Measurements from ENCODE around the gene FAM234B. TPM values are rescaled to one million over a fixed set of nuclear protein-coding genes. Genes with fewer than 3 reads are reported as not detected.

Gene FAM234B
- total and polyA plus RNA-seq, 4 donors = 17.2 to 43.7 (median 36.7) TPM

DNA sequence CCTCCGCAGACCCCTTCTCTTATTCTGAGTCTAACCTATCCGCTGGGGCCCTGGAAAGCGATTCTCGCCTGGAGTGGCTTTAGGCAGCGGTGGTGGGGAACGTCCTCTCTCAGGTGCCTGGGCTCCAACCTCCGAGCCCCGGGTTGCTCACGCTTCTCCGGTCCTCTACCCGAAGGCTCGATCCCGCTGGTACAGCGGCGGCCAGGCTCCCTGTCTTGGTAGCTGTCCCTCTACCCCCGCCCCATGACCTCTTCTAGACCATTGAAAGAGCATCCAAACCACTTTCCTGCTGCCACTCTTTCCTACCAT, 43.6 kb upstream of the FAM234B start:
- DNase-seq (ENCODE audit: low read depth in 4 of 6, low spot score in 6 of 6) = no peak
- 0% methylated on average over 16 of the region's 16 CpGs for WGBS (ENCODE audit: insufficient coverage)
- peak overlapping the region; percentile 79 for H3K4me3 ChIP-seq (ENCODE audit: low read depth, low read length)
- no peaks in the 10 kb centered on the region for H3K9me3 ChIP-seq (ENCODE audit: control insufficient read depth, insufficient read depth, low read length)
- no peaks in the 10 kb centered on the region for H3K27me3 ChIP-seq (ENCODE audit: control insufficient read depth, insufficient read depth, low read length)
- H3K36me3 ChIP-seq (ENCODE audit: control insufficient read depth, insufficient read depth, low read length) = no peaks in the 10 kb centered on the region
- H3K27ac ChIP-seq (ENCODE audit: low read depth, low read length) = peak overlapping the region; percentile 89
- H3K4me1 ChIP-seq (ENCODE audit: control insufficient read depth, insufficient read depth, low read length) = peaks cover 22% of the 10 kb centered on the region

DNA sequence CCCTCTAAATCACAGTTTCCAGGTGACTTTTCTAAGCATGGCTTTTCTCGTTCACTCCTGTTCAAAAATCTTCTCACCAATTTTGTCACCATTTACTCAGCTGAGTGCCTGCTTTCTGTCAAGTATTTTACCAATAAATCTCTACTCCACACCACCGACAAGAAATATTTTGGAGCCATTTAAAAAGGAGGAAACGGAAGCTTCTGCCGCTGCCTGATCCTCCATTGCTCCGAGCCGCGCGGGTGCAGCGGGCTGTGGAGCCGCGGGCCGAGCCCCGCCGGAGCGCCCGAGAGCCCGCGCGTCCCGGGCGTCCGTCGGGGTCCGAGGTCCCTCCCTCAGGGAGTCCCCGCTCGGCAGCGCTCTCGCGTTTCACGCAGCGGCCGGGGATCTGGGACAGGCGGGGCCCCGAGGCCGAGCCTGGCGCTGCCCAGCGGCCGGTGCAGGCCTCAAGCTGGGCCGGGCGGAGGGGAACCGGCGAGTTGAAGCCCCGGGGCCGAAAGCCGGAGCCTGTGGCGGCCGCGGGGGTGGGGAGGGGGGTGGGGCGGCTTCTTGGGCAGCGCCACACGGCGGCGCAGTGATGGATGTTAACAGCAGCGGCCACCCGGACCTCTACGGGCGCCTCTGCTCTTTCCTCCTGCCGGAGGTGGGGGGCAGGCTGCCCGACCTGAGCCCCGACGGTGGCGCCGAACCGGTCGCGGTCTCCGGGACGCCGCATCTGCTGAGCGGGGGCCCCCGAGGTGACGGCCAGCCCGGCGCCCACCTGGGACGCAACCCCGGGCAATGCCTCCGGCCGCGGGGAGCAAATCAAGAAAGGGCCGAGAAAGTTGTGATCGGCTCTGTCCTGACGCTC, 43.0 kb upstream of the FAM234B start:
- H3K36me3 ChIP-seq (ENCODE audit: control insufficient read depth, insufficient read depth, low read length) = no peaks in the 10 kb centered on the region
- peak overlapping the region; percentile 79 for H3K4me3 ChIP-seq (ENCODE audit: low read depth, low read length)
- H3K27ac ChIP-seq (ENCODE audit: low read depth, low read length) = peak overlapping the region; percentile 89
- H3K27me3 ChIP-seq (ENCODE audit: control insufficient read depth, insufficient read depth, low read length) = no peaks in the 10 kb centered on the region
- DNase-seq (ENCODE audit: low read depth in 4 of 6, low spot score in 6 of 6) = peak in 3 of 6 donors; percentile 41 to 73 (median 70)
- WGBS (ENCODE audit: insufficient coverage) = under 1% methylated on average over 78 of the region's 82 CpGs
- no peaks in the 10 kb centered on the region for H3K9me3 ChIP-seq (ENCODE audit: control insufficient read depth, insufficient read depth, low read length)
- peaks cover 22% of the 10 kb centered on the region for H3K4me1 ChIP-seq (ENCODE audit: control insufficient read depth, insufficient read depth, low read length)

DNA sequence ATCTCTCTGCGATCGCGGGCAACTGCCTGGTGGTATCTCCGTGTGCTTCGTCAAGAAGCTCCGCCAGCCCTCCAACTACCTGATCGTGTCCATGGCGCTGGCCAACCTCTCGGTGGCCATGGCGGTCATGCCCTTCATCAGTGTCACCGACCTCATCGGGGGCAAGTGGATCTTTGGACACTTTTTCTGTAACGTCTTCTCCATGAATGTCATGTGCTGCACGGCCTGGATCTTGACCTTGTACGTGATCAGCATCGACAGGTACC, 42.5 kb upstream of the FAM234B start:
- DNase-seq (ENCODE audit: low read depth in 4 of 6, low spot score in 6 of 6) = no peak
- no peaks in the 10 kb centered on the region for H3K36me3 ChIP-seq (ENCODE audit: control insufficient read depth, insufficient read depth, low read length)
- 44% methylated on average over 16 of the region's 16 CpGs for WGBS (ENCODE audit: insufficient coverage)
- H3K9me3 ChIP-seq (ENCODE audit: control insufficient read depth, insufficient read depth, low read length) = no peaks in the 10 kb centered on the region
- H3K4me1 ChIP-seq (ENCODE audit: control insufficient read depth, insufficient read depth, low read length) = peaks cover 22% of the 10 kb centered on the region
- H3K27me3 ChIP-seq (ENCODE audit: control insufficient read depth, insufficient read depth, low read length) = no peaks in the 10 kb centered on the region
- peak overlapping the region; percentile 79 for H3K4me3 ChIP-seq (ENCODE audit: low read depth, low read length)
- H3K27ac ChIP-seq (ENCODE audit: low read depth, low read length) = no peak overlapping the region

DNA sequence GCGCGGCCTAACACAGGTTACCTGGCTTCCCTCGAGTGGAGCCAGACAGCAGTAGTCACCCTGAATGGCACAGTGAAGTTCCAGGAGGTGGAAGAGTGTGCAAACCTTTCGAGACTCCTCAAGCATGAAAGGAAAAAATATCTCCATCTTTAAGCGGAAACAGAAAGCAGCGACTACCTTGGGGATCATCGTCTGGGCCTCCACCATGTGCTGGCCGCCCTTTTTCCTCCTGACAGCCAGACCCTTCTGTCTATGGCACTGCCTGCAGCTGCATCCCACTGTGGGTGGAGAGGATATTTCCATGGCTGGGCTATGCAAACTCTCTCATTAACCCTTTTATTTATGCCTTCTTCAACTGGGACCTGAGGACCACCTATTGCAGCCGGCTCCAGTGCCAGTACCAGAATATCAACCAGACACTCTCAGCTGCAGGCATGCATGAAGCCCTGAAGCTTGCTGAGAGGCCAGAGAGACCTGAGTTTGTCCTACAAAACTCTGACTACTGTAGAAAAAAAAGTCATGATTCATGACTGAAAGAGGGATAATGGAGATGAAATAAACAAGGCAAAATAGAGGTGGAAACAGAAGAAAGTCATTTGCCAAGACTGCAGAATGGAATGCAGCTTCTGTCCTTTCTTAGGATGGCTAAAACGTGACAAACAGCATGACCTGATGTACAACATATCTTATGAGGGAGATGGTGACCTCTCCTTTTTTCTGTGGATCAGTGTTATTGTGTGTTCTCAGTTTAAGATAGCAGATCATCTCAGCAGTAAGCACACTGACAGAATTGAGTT, 41.7 kb upstream of the FAM234B start:
- Histone ChIP-seq H3K27ac (ENCODE audit: low read depth, low read length) (no peak overlapping the region), H3K4me1 (ENCODE audit: control insufficient read depth, insufficient read depth, low read length) (peaks cover 22% of the 10 kb centered on the region), H3K27me3 (ENCODE audit: control insufficient read depth, insufficient read depth, low read length) (no peaks in the 10 kb centered on the region), H3K36me3 (ENCODE audit: control insufficient read depth, insufficient read depth, low read length) (no peaks in the 10 kb centered on the region), H3K4me3 (ENCODE audit: low read depth, low read length) (no peak overlapping the region), H3K9me3 (ENCODE audit: control insufficient read depth, insufficient read depth, low read length) (no peaks in the 10 kb centered on the region)
- DNase-seq (ENCODE audit: low read depth in 4 of 6, low spot score in 6 of 6) = no peak
- 100% methylated on average over 7 of the region's 10 CpGs for WGBS (ENCODE audit: insufficient coverage)

DNA sequence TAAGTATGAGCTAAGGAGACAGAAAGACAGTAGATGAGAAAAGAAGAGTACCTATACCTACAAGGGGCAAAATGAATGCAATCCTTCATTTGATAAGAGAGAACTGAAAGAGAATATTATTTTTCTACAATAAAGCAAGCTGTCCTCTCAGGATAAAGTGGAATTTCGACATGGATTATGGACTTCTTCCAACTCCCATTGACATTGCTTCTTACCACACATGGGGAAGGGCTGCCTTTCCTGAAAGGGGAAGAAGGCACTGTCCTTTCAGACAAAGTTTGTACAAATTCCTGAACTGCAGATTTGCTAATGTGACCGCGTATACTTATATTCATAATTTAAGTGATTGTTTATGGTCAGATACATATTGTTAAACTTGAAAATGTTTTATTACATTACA, 39.8 kb upstream of the FAM234B start:
- no peak for DNase-seq (ENCODE audit: low read depth in 4 of 6, low spot score in 6 of 6)
- WGBS (ENCODE audit: insufficient coverage) = no CpG with 5 or more reads among the region's 3 CpGs
- Histone ChIP-seq H3K36me3 (ENCODE audit: control insufficient read depth, insufficient read depth, low read length) (no peaks in the 10 kb centered on the region), H3K27me3 (ENCODE audit: control insufficient read depth, insufficient read depth, low read length) (no peaks in the 10 kb centered on the region), H3K27ac (ENCODE audit: low read depth, low read length) (no peak overlapping the region), H3K9me3 (ENCODE audit: control insufficient read depth, insufficient read depth, low read length) (no peaks in the 10 kb centered on the region), H3K4me3 (ENCODE audit: low read depth, low read length) (no peak overlapping the region), H3K4me1 (ENCODE audit: control insufficient read depth, insufficient read depth, low read length) (peaks cover 22% of the 10 kb centered on the region)

DNA sequence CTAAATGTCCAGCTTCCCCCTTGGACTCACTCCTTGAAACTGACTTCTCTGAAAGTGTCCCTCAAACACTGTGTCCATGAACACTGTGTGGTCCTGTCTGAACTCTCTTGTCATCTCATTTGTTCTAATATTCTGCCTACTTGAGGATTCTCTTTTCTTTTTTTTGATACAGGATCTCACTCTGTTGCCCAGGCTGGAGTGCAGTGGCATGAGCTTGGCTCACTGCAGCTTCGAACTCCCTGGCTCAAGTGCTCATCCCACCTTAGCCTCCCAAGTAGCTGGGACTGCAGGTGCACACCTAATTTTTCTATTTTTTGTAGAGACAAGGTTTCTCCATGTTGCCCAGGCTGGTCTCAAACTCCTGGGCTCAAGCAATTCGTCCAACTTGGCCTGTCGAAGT, 39.2 kb upstream of the FAM234B start:
- Histone ChIP-seq H3K36me3 (ENCODE audit: control insufficient read depth, insufficient read depth, low read length) (no peaks in the 10 kb centered on the region), H3K27me3 (ENCODE audit: control insufficient read depth, insufficient read depth, low read length) (no peaks in the 10 kb centered on the region), H3K27ac (ENCODE audit: low read depth, low read length) (no peak overlapping the region), H3K9me3 (ENCODE audit: control insufficient read depth, insufficient read depth, low read length) (no peaks in the 10 kb centered on the region), H3K4me1 (ENCODE audit: control insufficient read depth, insufficient read depth, low read length) (peaks cover 18% of the 10 kb centered on the region), H3K4me3 (ENCODE audit: low read depth, low read length) (no peak overlapping the region)
- WGBS (ENCODE audit: insufficient coverage) = 86% methylated on average over 2 of the region's 3 CpGs
- DNase-seq (ENCODE audit: low read depth in 4 of 6, low spot score in 6 of 6) = no peak

DNA sequence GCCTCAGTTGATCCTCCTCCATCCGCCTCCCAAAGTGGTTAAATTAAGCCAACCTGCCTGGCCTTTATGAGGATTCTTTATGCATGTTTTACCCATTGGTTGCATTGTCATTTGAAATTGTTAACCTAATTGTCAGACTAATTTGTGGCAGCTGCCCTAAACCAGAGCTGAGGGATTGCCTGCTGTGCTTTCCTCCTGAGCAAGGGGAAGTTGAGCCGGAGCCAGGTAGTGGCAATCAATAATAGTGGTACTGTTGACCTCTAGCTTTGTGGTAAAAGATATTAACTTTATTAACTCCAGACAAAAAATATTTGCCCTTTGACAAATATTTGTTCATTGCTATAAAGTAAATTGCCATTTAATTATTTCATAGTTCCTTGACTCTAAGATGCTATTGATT, 38.5 kb upstream of the FAM234B start:
- no peak for DNase-seq (ENCODE audit: low read depth in 4 of 6, low spot score in 6 of 6)
- Histone ChIP-seq H3K4me1 (ENCODE audit: control insufficient read depth, insufficient read depth, low read length) (peaks cover 14% of the 10 kb centered on the region), H3K4me3 (ENCODE audit: low read depth, low read length) (no peak overlapping the region), H3K27me3 (ENCODE audit: control insufficient read depth, insufficient read depth, low read length) (no peaks in the 10 kb centered on the region), H3K27ac (ENCODE audit: low read depth, low read length) (no peak overlapping the region), H3K9me3 (ENCODE audit: control insufficient read depth, insufficient read depth, low read length) (no peaks in the 10 kb centered on the region), H3K36me3 (ENCODE audit: control insufficient read depth, insufficient read depth, low read length) (no peaks in the 10 kb centered on the region)
- no CpG with 5 or more reads among the region's 2 CpGs for WGBS (ENCODE audit: insufficient coverage)

DNA sequence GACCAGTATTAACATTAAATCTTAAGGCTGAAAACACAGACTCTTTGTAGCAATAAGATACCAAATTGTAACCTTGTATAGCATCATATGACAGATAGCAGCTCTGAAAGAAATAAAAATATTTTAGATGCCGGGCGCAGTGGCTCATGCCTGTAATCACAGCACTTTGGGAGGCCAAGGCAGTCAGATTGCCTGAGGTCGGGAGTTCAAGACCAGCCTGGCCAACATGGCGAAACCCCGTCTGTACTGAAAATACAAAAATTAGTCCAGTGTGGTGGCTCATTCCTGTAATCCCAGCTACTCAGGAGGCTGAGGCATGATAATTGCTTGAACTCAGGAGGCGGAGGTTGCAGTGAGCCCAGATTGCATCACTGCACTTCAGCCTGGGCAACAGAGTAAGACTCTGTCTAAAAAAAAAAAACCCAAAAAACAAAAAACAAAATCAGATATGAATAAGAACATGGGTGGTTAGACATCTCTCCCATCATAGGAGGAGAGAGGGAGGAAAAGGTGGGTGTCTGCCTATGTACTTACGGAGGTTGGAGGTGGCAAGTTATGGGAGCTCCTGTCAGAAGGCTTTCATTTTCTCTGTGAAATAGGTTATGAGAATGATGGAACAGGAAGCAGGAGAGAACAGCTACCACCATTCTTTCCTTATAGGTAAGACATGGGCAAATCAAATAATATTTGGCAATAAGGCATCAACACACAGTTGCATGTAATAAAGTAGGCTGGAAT, 36.5 kb upstream of the FAM234B start:
- Histone ChIP-seq H3K36me3 (ENCODE audit: control insufficient read depth, insufficient read depth, low read length) (no peaks in the 10 kb centered on the region), H3K9me3 (ENCODE audit: control insufficient read depth, insufficient read depth, low read length) (no peaks in the 10 kb centered on the region), H3K27ac (ENCODE audit: low read depth, low read length) (no peak overlapping the region), H3K27me3 (ENCODE audit: control insufficient read depth, insufficient read depth, low read length) (no peaks in the 10 kb centered on the region), H3K4me1 (ENCODE audit: control insufficient read depth, insufficient read depth, low read length) (no peaks in the 10 kb centered on the region), H3K4me3 (ENCODE audit: low read depth, low read length) (no peak overlapping the region)
- DNase-seq (ENCODE audit: low read depth in 4 of 6, low spot score in 6 of 6) = no peak
- 100% methylated on average over 5 of the region's 7 CpGs for WGBS (ENCODE audit: insufficient coverage)

DNA sequence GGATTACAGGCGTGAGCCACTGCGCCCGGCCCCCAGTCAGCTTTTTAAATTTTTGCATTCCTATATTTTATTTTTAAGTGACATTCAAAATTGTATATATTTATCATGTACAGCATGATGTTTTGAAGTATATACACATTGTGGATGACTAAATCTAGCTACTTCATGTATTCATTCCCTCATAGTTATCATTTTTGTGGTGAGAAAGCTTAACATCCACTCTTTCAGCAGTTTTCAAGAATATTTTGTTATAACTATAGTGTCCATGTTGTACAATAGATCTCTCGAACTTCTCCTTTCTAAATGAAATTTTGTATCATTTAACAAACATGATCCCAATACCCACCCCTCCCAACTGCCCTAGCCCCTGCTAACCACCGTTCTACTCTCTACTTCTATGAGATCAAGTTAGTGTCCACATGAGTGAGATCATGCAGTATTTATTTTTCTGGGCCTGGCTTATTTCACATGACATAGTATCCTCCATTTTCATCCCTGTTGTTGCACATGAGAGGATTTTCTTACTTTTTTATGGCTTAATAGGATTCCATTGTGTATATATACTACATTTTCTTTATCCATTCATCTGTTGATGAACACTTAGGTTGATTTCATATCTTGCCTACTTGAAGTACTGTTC, 35.3 kb upstream of the FAM234B start:
- no CpG with 5 or more reads among the region's 5 CpGs for WGBS (ENCODE audit: insufficient coverage)
- no peaks in the 10 kb centered on the region for H3K36me3 ChIP-seq (ENCODE audit: control insufficient read depth, insufficient read depth, low read length)
- H3K4me3 ChIP-seq (ENCODE audit: low read depth, low read length) = no peak overlapping the region
- H3K27ac ChIP-seq (ENCODE audit: low read depth, low read length) = no peak overlapping the region
- DNase-seq (ENCODE audit: low read depth in 4 of 6, low spot score in 6 of 6) = no peak
- no peaks in the 10 kb centered on the region for H3K27me3 ChIP-seq (ENCODE audit: control insufficient read depth, insufficient read depth, low read length)
- no peaks in the 10 kb centered on the region for H3K4me1 ChIP-seq (ENCODE audit: control insufficient read depth, insufficient read depth, low read length)
- no peaks in the 10 kb centered on the region for H3K9me3 ChIP-seq (ENCODE audit: control insufficient read depth, insufficient read depth, low read length)

Measured in spinal cord (tissue), 10 donors.